HL-60 (cell line): ENCODE results near the gene LHX5.

ENCODE experiments used
- DNase-seq, 2 experiments: peaks; one replicate each; pipeline ENCODE4 v3.0.0-alpha.2; 2010 to 2020; ENCODE audit warnings: low read depth in 1 of 2, low spot score in 1 of 2
- H3K27ac ChIP-seq: fragments of 250-450 bp; sonication (Bioruptor Pico); replicated peaks from 2 replicates; pipeline ENCODE4 v1.5.1; 2020; ENCODE audit warnings: mild to moderate bottlenecking, moderate library complexity
- H3K27me3 ChIP-seq: fragments of 250-450 bp; sonication (Bioruptor Pico); 2 replicates; pipeline ENCODE4 v1.5.1; 2021; ENCODE audit warnings: mild to moderate bottlenecking, moderate library complexity; ENCODE audit not compliant: insufficient read depth, poor library complexity, severe bottlenecking
- H3K4me3 ChIP-seq: replicated peaks from 2 replicates; pipeline ENCODE4 v1.5.1; 2011; ENCODE audit warnings: mild to moderate bottlenecking, control low read depth, low read length; ENCODE audit not compliant: insufficient read depth
- CTCF ChIP-seq: IDR thresholded peaks from one replicate; pipeline ENCODE4 v1.5.1; 2011; ENCODE audit warnings: low read length, control low read depth, inconsistent platforms; ENCODE audit not compliant: insufficient read depth
- GABPA ChIP-seq: IDR thresholded peaks from 2 replicates; pipeline ENCODE4 v1.6.1; 2012; ENCODE audit warnings: low read depth
- POLR2AphosphoS5 ChIP-seq: IDR thresholded peaks from 2 replicates; pipeline ENCODE4 v1.6.1; 2012; ENCODE audit warnings: low read depth
- REST ChIP-seq: IDR thresholded peaks from 2 replicates; pipeline ENCODE4 v1.6.1; 2012; ENCODE audit warnings: low read depth; ENCODE audit not compliant: insufficient replicate concordance
- SPI1 ChIP-seq: IDR thresholded peaks from 2 replicates; pipeline ENCODE4 v1.6.1; 2012; ENCODE audit warnings: low read depth, mild to moderate bottlenecking, borderline replicate concordance

LHX5 gene

GRCh38 chr12:113514602-113515001 lies 42.9 kb upstream of the LHX5 start:
- H3K27me3 ChIP-seq, result peaks cover 24% of the 10 kb centered on the region
- no peak overlapping the region for H3K27ac ChIP-seq
- no peak overlapping the region for H3K4me3 ChIP-seq
- TF ChIP-seq REST (no peak), SPI1 (no peak), POLR2AphosphoS5 (no peak), CTCF (no peak), GABPA (no peak)
- DNase-seq, result no peak

- no peak overlapping the region for H3K4me3 ChIP-seq
- TF ChIP-seq CTCF (no peak), REST (no peak), GABPA (no peak), POLR2AphosphoS5 (no peak), SPI1 (no peak)
- no peak overlapping the region for H3K27ac ChIP-seq
- no peak for DNase-seq
- H3K27me3 ChIP-seq, result peaks cover 8% of the 10 kb centered on the region
Measured at GRCh38 chr12:113512568-113512967, 40.9 kb upstream of the LHX5 start.

- no peak for TF ChIP-seq SPI1
- no peak for TF ChIP-seq POLR2AphosphoS5
- TF ChIP-seq CTCF, result no peak
- TF ChIP-seq GABPA, result no peak
- no peak for TF ChIP-seq REST
- no peak for DNase-seq
- no peak overlapping the region for H3K4me3 ChIP-seq
- H3K27ac ChIP-seq, result no peak overlapping the region
- H3K27me3 ChIP-seq, result peaks cover 3% of the 10 kb centered on the region
Measured at GRCh38 chr12:113506867-113507266, 35.2 kb upstream of the LHX5 start.
